GM06990 (cell line): ENCODE data around the gene TMEM165.

Experiments
- DNase-seq: peaks from one replicate; pipeline ENCODE4 v3.0.0-alpha.2; 2011; ENCODE audit not compliant: insufficient read length; ENCODE audit errors: extremely low read depth
- H3K27me3 ChIP-seq: replicated peaks from 2 replicates; pipeline ENCODE4 v1.6.0; 2011; ENCODE audit warnings: low read length; ENCODE audit not compliant: control insufficient read depth, insufficient read depth
- H3K36me3 ChIP-seq: 2 replicates; pipeline ENCODE4 v1.5.1; 2011; ENCODE audit warnings: low read length; ENCODE audit not compliant: control insufficient read depth, insufficient read depth
- H3K4me3 ChIP-seq: replicated peaks from 2 replicates; pipeline ENCODE4 v1.5.1; 2011; ENCODE audit warnings: low read depth, mild to moderate bottlenecking, control low read depth, low read length
- TF ChIP-seq, protein P1 (sequence below): IDR thresholded peaks from 2 replicates; pipeline ENCODE4 v1.5.1; 2011; ENCODE audit warnings: low read length, control low read depth, mild to moderate bottlenecking, inconsistent platforms; ENCODE audit not compliant: insufficient read depth, poor library complexity, severe bottlenecking

TMEM165 gene

DNA sequence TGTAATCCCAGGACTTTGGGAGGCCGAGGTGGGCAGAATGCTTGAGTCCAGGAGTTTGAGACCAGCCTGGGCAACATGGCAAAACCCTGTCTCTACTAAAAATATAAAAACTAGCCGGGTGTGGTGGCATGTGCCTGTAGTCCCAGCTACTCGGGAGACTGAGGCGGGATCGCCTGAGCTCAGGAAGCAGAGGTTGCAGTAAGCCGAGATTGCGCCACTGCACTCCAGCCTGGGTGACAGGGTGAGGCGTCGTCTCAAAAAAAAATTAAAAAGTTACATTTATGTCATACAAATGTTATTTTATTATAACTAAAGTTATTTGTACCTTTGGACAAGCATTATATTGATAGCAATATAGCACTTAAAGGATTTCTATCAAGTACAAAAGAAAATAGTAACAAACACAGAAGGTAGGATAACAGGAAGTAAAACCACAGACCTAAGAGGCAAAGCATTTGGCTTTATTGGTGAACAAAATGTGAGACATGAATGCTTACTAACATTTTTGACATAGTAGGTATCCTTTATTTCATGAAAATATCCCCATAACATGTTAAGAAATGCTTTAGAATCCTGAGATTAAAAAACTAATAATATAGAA lies 51.5 kb downstream of the TMEM165 start:
- peaks cover 6% of the 10 kb centered on the region for H3K36me3 ChIP-seq

DNA sequence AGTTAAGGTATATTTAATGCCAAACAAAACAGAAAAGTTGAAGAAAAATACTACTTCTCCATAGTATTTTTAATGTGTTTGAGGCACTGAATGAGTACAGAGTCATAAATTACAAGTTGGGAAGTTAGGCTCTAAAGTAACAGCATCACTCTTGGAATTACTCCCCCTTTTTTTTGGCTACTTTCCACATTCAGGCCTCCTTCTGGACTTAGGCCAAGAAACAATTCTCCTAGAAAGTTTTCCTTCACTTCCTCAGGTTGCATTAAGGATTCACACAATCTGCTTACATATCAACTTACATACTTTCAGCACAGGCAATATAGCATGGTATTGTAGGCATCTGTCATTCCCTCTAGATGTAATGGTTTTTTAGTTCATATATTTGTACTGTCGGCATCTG lies 52.1 kb downstream of the TMEM165 start:
- TF ChIP-seq, protein P1, sequence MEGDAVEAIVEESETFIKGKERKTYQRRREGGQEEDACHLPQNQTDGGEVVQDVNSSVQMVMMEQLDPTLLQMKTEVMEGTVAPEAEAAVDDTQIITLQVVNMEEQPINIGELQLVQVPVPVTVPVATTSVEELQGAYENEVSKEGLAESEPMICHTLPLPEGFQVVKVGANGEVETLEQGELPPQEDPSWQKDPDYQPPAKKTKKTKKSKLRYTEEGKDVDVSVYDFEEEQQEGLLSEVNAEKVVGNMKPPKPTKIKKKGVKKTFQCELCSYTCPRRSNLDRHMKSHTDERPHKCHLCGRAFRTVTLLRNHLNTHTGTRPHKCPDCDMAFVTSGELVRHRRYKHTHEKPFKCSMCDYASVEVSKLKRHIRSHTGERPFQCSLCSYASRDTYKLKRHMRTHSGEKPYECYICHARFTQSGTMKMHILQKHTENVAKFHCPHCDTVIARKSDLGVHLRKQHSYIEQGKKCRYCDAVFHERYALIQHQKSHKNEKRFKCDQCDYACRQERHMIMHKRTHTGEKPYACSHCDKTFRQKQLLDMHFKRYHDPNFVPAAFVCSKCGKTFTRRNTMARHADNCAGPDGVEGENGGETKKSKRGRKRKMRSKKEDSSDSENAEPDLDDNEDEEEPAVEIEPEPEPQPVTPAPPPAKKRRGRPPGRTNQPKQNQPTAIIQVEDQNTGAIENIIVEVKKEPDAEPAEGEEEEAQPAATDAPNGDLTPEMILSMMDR: no peak
- Histone ChIP-seq H3K27me3 (no peaks in the 10 kb centered on the region), H3K4me3 (no peak overlapping the region), H3K36me3 (peaks cover 7% of the 10 kb centered on the region)
- no peak for DNase-seq

More for the DNA sequence above, 51.5 kb downstream of the TMEM165 start:
- TF ChIP-seq, protein P1: no peak
- DNase-seq: no peak
- Histone ChIP-seq H3K4me3 (no peak overlapping the region), H3K27me3 (no peaks in the 10 kb centered on the region)

- H3K36me3 ChIP-seq: peaks cover 7% of the 10 kb centered on the region
- TF ChIP-seq, protein P1: no peak
- DNase-seq: no peak
- H3K4me3 ChIP-seq: no peak overlapping the region
- H3K27me3 ChIP-seq: no peaks in the 10 kb centered on the region
Observed at GRCh38 chr4:55450566-55450965, 54.8 kb downstream of the TMEM165 start.

GRCh38 chr4:55458164-55458563 lies 62.4 kb downstream of the TMEM165 start:
- no peak overlapping the region for H3K4me3 ChIP-seq
- no peak for DNase-seq
- TF ChIP-seq, protein P1: no peak
- no peaks in the 10 kb centered on the region for H3K27me3 ChIP-seq
- H3K36me3 ChIP-seq: no peaks in the 10 kb centered on the region

DNA sequence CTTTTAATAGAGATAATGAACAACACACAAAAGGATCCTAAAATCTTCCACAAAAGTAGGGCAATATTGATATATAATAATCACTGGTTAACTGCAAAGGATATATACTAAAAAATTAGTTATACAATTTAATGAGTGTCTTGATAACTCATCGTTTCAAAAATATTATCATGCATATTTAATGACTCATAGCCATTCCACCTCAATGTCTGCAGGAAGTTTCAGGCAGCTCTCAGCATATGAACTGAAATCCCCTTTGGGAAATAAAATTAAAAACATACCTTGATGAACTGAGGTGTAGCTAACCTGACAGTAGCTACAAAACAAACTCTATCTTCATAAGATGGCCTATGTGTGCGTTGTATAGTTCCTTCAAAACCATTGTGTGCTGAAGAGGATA lies 62.9 kb downstream of the TMEM165 start:
- TF ChIP-seq, protein P1: no peak
- H3K36me3 ChIP-seq: no peaks in the 10 kb centered on the region
- no peak overlapping the region for H3K4me3 ChIP-seq
- no peak for DNase-seq
- H3K27me3 ChIP-seq: no peaks in the 10 kb centered on the region

DNA sequence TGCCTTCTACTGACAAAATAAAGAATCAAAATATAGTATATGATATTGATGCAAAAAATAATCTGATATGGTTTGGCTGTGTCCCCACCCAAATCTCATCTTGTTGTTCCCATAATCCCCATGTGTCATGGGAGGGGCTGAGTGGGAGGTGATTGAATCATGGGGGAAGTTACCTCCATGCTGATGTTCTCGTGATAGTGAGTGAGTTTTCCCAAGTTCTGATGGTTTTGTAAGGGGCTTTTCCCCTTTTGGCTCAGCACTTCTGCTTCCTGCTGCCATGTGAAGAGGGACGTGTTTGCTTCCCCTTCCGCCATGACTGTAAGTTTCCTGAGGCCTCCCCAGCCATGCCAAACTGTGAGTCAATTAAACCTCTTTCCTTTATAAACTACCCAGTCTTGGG lies 70.2 kb downstream of the TMEM165 start:
- peaks cover 2% of the 10 kb centered on the region for H3K36me3 ChIP-seq
- H3K27me3 ChIP-seq: no peaks in the 10 kb centered on the region
- DNase-seq: no peak
- no peak overlapping the region for H3K4me3 ChIP-seq
- TF ChIP-seq, protein P1: no peak
